Choroid plexus epithelial cell (primary cell): ENCODE measurements around the gene UPK1A.
A peak's percentile ranks its signal among the peaks of the same experiment; 100 is the strongest.

ENCODE experiments used
- DNase-seq: peaks from one replicate; pipeline ENCODE4 v3.0.0-alpha.2; 2010; ENCODE audit warnings: low read depth
- H3K4me3 ChIP-seq: 2 replicates; pipeline ENCODE4 v1.5.1; 2011; ENCODE audit warnings: low read depth, mild to moderate bottlenecking, control low read depth, low read length, moderate library complexity
- TF ChIP-seq, protein P1 (sequence below): conservative IDR thresholded peaks from 2 replicates; pipeline ENCODE4 v1.5.1; 2011; ENCODE audit warnings: low read depth, mild to moderate bottlenecking, control low read depth, inconsistent platforms, low read length, moderate library complexity

UPK1A gene

DNA sequence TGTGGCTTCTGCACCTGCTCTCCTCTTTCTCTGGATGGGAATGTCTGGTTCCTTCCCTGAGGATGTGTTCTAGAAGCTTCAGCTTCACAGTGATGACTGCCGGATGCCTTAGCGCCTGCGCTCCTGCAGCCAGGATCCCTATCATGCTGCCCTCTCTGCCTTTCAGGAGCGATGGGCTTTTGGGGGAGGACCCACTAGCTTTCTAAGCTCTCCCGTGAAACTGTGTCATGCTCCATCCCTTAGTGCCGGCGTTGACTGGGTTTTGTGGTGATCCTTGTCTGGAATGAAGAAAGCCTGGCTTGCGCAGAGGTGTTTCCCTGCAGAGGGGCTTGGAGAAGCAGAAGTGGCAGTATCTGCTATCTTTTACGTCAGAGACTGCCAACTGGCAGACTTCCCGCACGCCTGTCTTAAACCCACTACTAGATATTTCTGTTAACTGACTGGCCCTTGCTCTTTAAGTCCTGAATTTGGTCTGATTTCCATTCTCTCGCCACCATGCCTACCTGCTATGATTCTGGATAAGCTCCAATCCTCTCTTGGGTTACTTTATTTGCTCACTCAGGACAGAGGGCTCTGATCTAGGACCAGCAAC, 47.7 kb downstream of the UPK1A start:
- no peak for DNase-seq
- TF ChIP-seq, protein P1, sequence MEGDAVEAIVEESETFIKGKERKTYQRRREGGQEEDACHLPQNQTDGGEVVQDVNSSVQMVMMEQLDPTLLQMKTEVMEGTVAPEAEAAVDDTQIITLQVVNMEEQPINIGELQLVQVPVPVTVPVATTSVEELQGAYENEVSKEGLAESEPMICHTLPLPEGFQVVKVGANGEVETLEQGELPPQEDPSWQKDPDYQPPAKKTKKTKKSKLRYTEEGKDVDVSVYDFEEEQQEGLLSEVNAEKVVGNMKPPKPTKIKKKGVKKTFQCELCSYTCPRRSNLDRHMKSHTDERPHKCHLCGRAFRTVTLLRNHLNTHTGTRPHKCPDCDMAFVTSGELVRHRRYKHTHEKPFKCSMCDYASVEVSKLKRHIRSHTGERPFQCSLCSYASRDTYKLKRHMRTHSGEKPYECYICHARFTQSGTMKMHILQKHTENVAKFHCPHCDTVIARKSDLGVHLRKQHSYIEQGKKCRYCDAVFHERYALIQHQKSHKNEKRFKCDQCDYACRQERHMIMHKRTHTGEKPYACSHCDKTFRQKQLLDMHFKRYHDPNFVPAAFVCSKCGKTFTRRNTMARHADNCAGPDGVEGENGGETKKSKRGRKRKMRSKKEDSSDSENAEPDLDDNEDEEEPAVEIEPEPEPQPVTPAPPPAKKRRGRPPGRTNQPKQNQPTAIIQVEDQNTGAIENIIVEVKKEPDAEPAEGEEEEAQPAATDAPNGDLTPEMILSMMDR: no peak
- no peak overlapping the region for H3K4me3 ChIP-seq

DNA sequence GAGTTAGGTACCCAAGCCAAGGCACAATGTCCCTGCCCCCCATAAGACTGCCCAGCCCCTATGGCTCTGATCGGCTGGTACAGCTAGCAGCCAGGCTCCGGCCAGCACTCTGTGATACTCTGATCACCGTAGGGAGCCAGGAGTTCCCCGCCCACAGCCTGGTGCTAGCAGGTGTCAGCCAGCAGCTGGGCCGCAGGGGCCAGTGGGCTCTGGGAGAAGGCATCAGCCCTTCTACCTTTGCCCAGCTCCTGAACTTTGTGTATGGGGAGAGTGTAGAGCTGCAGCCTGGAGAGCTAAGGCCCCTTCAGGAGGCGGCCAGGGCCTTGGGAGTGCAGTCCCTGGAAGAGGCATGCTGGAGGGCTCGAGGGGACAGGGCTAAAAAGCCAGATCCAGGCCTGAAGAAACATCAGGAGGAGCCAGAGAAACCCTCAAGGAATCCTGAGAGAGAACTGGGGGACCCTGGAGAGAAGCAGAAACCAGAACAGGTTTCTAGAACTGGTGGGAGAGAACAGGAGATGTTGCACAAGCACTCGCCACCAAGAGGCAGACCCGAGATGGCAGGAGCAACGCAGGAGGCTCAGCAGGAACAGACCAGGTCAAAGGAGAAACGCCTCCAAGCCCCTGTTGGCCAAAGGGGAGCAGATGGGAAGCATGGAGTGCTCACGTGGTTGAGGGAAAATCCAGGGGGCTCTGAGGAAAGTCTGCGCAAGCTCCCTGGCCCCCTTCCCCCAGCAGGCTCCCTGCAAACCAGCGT, 48.5 kb downstream of the UPK1A start:
- TF ChIP-seq, protein P1: no peak
- DNase-seq: no peak
- no peak overlapping the region for H3K4me3 ChIP-seq

DNA sequence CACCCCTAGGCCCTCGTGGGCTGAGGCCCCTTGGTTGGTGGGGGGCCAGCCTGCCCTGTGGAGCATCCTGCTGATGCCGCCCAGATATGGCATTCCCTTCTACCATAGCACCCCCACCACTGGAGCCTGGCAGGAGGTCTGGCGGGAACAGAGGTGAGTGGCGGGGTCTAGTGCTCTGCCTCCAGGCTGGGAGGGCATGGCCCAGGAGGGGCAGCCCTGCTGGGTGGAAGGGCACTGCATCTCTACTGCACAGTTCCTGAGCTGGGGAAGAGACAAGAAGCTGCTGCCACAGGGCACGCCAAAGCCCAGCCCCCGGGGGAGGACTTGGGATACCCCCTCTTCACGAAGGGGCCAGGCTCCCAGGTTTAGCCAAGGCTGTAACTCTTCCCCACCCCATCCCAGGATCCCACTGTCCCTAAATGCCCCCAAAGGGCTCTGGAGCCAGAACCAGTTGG, 49.1 kb downstream of the UPK1A start:
- TF ChIP-seq, protein P1: no peak
- H3K4me3 ChIP-seq: no peak overlapping the region
- no peak for DNase-seq

DNA sequence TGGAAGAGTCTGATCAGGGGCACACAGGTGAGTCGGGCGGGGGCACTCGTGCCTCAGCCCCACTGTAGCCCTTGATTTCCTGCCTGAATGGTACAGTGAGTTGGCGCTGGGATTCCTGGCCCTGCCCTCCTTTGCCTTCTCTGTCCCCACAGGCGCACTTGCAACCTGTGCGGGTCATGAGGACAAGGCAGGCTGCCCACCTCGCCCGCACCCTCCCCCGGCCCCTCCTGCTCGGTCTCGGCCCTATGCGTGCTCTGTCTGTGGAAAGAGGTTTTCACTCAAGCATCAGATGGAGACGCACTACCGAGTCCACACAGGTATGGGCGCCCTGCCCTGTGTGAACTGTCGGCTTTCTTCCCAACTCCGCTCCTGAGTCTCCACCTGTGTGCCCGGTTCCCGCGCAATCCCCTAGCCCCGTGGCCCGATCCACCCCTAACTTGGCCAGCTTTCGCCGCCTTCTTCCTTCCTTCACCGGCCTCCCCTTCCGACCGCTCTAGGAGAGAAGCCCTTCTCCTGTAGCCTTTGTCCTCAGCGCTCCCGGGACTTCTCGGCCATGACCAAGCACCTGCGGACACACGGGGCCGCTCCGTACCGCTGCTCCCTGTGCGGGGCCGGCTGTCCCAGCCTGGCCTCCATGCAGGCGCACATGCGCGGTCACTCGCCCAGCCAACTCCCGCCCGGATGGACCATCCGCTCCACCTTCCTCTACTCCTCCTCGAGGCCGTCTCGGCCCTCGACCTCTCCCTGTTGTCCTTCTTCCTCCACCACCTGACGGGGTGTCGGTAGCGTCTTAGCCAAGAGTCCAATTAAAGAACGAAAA, 49.9 kb downstream of the UPK1A start:
- peak overlapping the region; percentile 85 for H3K4me3 ChIP-seq
- peak; percentile 41 for DNase-seq
- TF ChIP-seq, protein P1: no peak

DNA sequence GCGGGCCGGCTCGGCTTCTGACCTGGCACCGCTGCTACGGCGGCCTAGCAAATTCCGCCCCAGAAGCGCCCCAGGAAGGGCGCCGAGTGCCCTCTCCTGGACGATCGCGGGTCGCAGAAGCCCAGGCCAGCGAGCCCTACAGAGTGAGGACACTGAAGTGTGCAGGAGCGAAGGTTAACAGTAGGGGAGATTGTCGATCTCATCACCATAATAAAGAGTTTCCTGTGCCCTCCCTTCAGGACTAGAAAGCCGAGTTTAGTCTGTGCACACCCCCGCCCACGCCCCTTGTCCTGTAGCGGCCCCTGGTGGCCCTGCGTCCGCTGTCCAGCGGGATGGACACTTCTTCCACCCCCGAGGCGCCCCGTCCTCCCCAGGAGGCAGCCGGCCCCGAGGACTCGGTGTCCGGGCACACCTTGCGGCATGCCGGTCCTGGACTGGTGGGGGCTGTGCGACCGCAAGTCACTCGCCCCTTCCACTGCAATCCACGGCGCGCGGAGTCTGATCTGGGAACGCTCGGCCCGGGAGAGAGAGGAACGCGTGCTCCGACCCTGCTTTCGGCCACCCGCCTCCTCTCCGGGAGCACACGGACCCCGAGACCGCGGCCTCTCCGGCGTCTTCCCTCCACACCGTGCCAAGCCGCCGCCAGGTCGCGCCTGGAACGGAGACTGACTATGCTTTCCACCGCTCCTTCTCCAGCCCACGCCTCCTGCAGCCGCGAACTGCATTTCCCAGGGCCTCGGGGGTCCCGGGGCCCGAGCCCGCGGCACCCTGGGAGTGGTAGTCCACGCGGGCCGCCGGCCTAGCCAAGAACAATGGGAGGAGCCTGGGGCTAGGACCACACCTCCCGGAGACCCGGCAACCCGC, 50.7 kb downstream of the UPK1A start:
- peak; percentile 97 for DNase-seq
- peak overlapping the region; percentile 85 for H3K4me3 ChIP-seq
- TF ChIP-seq, protein P1: peak; percentile 85

DNA sequence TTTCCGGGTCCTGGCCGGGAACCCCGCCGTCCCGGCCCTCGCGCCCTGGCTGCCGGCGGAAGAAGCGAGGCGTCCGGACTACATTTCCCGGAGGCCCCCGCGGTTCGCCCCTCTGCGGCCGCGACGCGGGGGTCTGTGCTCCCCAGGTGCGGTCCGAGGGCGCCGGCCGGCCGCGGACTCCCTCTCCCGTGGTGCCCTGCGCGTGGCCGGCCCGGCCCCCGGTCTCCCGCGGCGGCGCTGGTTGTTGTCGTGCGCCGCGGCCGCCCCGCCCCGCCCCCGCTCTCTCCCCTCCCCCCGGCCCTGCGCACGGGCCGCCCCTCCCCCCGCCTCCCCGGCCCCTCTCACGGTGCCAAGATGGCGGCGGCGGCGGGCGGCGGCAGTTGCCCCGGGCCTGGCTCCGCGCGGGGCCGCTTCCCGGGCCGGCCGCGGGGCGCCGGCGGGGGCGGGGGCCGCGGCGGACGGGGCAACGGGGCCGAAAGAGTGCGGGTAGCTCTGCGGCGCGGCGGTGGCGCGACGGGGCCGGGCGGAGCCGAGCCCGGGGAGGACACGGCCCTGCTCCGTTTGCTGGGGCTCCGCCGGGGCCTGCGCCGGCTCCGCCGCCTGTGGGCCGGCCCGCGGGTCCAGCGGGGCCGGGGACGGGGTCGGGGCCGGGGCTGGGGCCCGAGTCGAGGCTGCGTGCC, 51.5 kb downstream of the UPK1A start, which contains the start of gene KMT2B:
TSS of gene KMT2B (plus strand) at position 339 of the 680 bp plus-strand sequence. CDS start at position 355, 16 bp downstream.
- H3K4me3 ChIP-seq: peak within 1 kb of the TSS; percentile 85
- TF ChIP-seq, protein P1: no peak
- no peak for DNase-seq
